K562 (cell line): Measurements from ENCODE around the gene ARHGEF26. TPM values are rescaled to one million over a fixed set of nuclear protein-coding genes. Genes with fewer than 3 reads are reported as not detected.

Source experiments
- JUN ChIP-seq, 2 experiments: sonication (generic) in 1 of 2; formaldehyde crosslinking in 1 of 2; IDR thresholded peaks; 2 replicates each; pipeline versions ENCODE4 v1.6.1 to v1.8.0; 2012 to 2022; ENCODE audit warnings: borderline replicate concordance in 2 of 2, mild to moderate bottlenecking in 2 of 2, improper control_type of control experiment in 1 of 2, low read depth in 1 of 2, low read length in 1 of 2, missing genetic modification reagents in 1 of 2
- RREB1 ChIP-seq: fragments of 250-450 bp; sonication (Bioruptor Pico); IDR thresholded peaks from 2 replicates; pipeline ENCODE4 v1.4.0; 2020
- SNIP1 ChIP-seq: fragments of 450-650 bp; IDR thresholded peaks from 2 replicates; pipeline ENCODE4 v1.7.1; 2017; ENCODE audit warnings: low read depth, mild to moderate bottlenecking
- polyA plus RNA-seq, 8 experiments: library from polyadenylated mRNA; depleted of rRNA in 4 of 8; stranded (reverse) in 5 of 8; unstranded in 3 of 8; fragments of >200 nt; fragmentation: Nextera tagmentation in 2 of 8; fragmentation: Illumina TruSeq in 1 of 8; extraction: Ambion mirVana in 2 of 8; extraction: Trizol in 1 of 8; gene quantifications; 2 replicates each; pipeline versions ENCODE4 v1.2.1 to v1.2.3, GENCODE V29; 2011 to 2014; ENCODE audit warnings: inconsistent platforms in 1 of 8, missing spikeins in 1 of 8
- total RNA-seq, 7 experiments: library from RNA; depleted of rRNA in 6 of 7; stranded (reverse); fragments of >200 nt in 6 of 7; fragmentation: Illumina TruSeq in 2 of 7; extraction: Trizol in 2 of 7; gene quantifications; 2 replicates each; pipeline versions ENCODE4 v1.2.1 to v1.2.3, GENCODE V29; 2011 to 2021; ENCODE audit warnings: low replicate concordance in 1 of 7

The ARHGEF26 gene
- total and polyA plus RNA-seq, 9 of the 15 experiments (the other 6 are each of a cell fraction or from before 2014, with no cell fraction given) = 0.01 to 0.11 (median 0.04) TPM; not detected in 2

DNA sequence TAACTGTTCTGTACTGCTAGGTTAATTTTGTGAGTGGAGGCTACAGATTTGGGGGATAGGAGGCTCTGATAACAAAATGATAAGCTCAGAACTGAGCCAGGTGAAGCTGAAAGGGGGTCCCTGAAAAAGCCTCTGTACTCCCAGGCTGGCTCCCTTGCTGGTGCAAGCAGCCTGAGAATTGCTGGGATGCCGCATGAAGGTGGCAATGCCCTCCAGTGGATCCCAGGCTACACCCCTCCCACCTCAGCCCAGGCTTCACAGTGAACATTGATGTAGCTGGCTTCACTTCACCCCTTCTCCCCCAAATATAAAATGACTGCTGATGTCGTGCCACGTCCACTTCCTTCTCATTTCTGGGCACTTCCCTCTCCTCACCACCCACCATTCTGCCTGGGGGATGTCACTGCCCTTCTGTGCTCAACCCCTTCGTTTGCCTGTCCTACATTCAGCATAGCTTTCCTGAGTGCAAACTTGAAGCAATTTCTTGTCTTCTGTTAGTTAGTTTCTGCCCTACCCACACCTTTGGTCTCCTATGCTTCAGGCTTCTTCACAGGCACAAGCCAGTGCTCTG, 9.7 kb upstream of the ARHGEF26 start (continued):
- no peak for TF ChIP-seq RREB1 (CRISPR knock-in tag)
- TF ChIP-seq JUN (IDR thresholded peaks at IDR 0.05; ENCODE audit: borderline replicate concordance, low read depth, low read length) = no peak
- no peak for TF ChIP-seq JUN (CRISPR knock-in tag; IDR thresholded peaks at IDR 0.05; ENCODE audit: borderline replicate concordance)
- TF ChIP-seq SNIP1 = no peak
